Panc1 (cell line): ENCODE measurements around the gene AGAP2.

Source experiments
- POLR2AphosphoS5 ChIP-seq: IDR thresholded peaks from 2 replicates; pipeline ENCODE4 v1.6.1; 2012; ENCODE audit warnings: mild to moderate bottlenecking, low read depth, low read length, moderate library complexity
- TF ChIP-seq, protein P1 (sequence below): fragments of 450-650 bp; IDR thresholded peaks from 2 replicates; pipeline ENCODE4 v1.5.1; 2017; ENCODE audit warnings: mild to moderate bottlenecking

DNA sequence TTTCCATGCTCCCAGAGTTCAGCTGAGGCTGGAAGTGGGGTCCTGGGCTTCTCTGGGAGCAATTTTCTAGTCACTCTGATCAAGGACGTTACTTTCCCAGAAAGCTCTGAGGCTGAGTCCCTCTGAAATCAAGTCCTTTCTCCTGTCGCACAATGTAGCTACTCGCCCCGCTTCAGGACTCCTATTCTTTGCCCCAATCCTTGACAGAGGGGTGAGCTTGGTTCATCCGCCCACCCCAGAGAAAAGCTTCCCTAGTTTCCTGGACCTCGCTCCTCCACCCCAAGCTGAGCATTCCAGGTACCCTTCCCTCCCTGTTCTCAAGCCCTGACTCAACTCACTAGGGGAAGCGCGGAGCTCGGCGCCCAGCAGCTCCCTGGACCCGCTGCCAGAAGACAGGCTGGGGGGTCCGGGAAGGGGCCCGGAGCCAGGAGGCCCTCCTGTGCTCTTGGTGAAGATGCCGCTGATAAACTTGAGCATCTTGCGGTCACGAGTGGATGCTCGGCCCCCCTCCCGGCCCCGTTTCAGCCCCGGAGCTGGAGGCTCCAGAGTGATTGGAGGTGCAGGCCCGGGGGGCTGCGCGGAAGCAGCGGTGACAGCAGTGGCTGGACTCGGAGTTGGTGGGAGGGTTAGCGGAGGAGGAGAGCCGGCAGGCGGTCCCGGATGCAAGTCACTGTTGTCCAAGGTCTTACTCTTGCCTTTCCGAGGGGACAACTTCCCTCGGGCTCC lies 1.6 kb downstream of the AGAP2 start:
- TF ChIP-seq, protein P1, sequence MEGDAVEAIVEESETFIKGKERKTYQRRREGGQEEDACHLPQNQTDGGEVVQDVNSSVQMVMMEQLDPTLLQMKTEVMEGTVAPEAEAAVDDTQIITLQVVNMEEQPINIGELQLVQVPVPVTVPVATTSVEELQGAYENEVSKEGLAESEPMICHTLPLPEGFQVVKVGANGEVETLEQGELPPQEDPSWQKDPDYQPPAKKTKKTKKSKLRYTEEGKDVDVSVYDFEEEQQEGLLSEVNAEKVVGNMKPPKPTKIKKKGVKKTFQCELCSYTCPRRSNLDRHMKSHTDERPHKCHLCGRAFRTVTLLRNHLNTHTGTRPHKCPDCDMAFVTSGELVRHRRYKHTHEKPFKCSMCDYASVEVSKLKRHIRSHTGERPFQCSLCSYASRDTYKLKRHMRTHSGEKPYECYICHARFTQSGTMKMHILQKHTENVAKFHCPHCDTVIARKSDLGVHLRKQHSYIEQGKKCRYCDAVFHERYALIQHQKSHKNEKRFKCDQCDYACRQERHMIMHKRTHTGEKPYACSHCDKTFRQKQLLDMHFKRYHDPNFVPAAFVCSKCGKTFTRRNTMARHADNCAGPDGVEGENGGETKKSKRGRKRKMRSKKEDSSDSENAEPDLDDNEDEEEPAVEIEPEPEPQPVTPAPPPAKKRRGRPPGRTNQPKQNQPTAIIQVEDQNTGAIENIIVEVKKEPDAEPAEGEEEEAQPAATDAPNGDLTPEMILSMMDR = no peak
- no peak for TF ChIP-seq POLR2AphosphoS5
